H7 (cell line): Measurements from ENCODE around the gene RABAC1. TPM values are rescaled to one million over a fixed set of nuclear protein-coding genes. Genes with fewer than 3 reads are reported as not detected.

Experiments
- DNase-seq: peaks from one replicate; pipeline ENCODE4 v3.0.0; 2012
- H3K27me3 ChIP-seq: 2 replicates; pipeline ENCODE4 v1.6.0; 2011; ENCODE audit warnings: mild to moderate bottlenecking, low read length; ENCODE audit not compliant: control insufficient read depth, insufficient read depth
- H3K36me3 ChIP-seq: replicated peaks from 2 replicates; pipeline ENCODE4 v1.5.1; 2011; ENCODE audit warnings: low read length; ENCODE audit not compliant: control insufficient read depth, insufficient read depth
- H3K4me3 ChIP-seq: 2 replicates; pipeline ENCODE4 v1.5.1; 2011; ENCODE audit warnings: low read depth, mild to moderate bottlenecking, control low read depth, low read length, moderate library complexity; ENCODE audit not compliant: insufficient read depth
- total RNA-seq: library from RNA; depleted of rRNA; stranded (reverse); fragments of >200 nt; shearing (Covaris generic); gene quantifications from 2 replicates; pipeline ENCODE4 v1.2.3, GENCODE V29; 2014

The RABAC1 gene
- total RNA-seq, 1 experiment from 2014 or later: 163 TPM

GRCh38 chr19:41932259-41932719 is 26.8 kb downstream of the RABAC1 start:
- H3K27me3 ChIP-seq: peaks cover 93% of the 10 kb centered on the region
- no peak overlapping the region for H3K4me3 ChIP-seq
- H3K36me3 ChIP-seq: no peaks in the 10 kb centered on the region
- peak; percentile 73 for DNase-seq

- no peaks in the 10 kb centered on the region for H3K36me3 ChIP-seq
- peak; percentile 88 for DNase-seq
- H3K27me3 ChIP-seq: peaks cover 94% of the 10 kb centered on the region
- no peak overlapping the region for H3K4me3 ChIP-seq
Measured at GRCh38 chr19:41930926-41931592, 28.1 kb downstream of the RABAC1 start.

- Histone ChIP-seq H3K36me3 (no peaks in the 10 kb centered on the region), H3K27me3 (peaks cover 97% of the 10 kb centered on the region), H3K4me3 (no peak overlapping the region)
- DNase-seq: peak; percentile 43
Measured at GRCh38 chr19:41930322-41930722, 28.8 kb downstream of the RABAC1 start.

GRCh38 chr19:41929536-41930071 is 29.5 kb downstream of the RABAC1 start:
- Histone ChIP-seq H3K36me3 (no peaks in the 10 kb centered on the region), H3K4me3 (no peak overlapping the region), H3K27me3 (peaks cover 98% of the 10 kb centered on the region)
- peak; percentile 76 for DNase-seq

- Histone ChIP-seq H3K36me3 (no peaks in the 10 kb centered on the region), H3K4me3 (peak overlapping the region; percentile 4; the same call in 1 of the 2 replicates), H3K27me3 (peaks cover 100% of the 10 kb centered on the region)
- peak; percentile 74 for DNase-seq
Measured at GRCh38 chr19:41928754-41929535, 30.2 kb downstream of the RABAC1 start.

DNA sequence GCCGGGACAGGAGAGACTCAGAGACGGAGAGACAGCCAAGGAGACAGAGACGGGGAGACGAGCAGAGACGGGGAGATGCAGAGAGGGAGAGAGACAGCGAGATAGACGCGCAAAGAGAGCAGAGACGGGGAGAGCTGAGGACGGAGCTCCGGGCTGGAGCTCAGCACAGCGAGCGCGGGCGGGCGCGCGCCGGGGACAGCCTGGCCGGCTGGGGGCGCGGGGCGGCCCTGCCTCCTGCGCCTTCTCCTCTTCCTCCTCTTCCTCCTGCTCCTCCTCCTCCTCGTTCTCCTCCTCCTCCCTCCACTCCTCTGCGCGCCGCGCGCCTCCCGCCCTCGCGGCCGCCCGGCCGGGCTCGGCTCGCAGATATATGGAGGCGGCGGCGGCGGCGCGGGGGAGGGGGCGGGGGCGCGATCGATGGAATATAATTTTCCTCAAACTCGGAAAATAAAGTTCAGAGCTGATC is 30.9 kb downstream of the RABAC1 start, which contains the start of gene ERFL:
Gene ERFL, minus strand, starts transcription at position 229 of the 463 bp plus-strand sequence. CDS start 15,530 bp downstream, outside the sequence.
- DNase-seq: peak; percentile 86
- Histone ChIP-seq H3K27me3 (peaks cover 97% of the 10 kb centered on the region), H3K4me3 (peak within 1 kb of the TSS; percentile 50)

DNA sequence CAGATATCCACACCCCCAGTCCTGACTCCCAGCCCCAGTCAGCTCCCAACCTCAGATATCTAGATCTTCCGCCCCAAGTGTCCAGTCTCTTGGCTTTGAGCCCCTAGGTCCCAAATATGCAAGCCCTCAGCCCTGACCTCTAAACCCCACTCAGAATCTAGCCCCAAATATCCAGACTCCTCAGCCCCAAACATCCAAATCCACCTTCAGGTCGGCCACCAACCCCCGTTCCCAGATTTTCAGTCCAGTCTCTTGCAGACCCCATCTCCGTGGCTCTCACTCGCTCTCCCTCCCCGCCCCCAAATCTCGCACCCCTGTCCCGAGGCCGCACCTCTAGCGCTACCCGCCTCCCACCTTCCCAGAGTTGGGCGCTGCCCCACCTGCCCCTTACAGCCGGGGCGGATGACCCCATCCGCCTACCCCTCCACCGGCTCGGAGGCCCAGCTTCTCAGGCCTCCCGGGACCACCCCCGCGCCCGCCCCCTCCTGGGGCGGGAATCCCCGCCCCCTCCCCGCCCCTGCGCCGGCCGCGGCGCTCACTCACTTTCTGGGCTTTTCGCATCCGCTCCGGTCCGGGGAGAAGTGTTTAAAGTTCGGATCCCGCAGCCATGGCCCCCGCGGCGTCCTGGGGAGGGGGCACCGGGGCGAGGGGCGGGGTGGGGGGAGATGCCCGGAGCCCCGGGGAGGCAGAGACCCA is 31.5 kb downstream of the RABAC1 start:
- Histone ChIP-seq H3K36me3 (no peaks in the 10 kb centered on the region), H3K4me3 (peak overlapping the region; percentile 50), H3K27me3 (peaks cover 97% of the 10 kb centered on the region)
- DNase-seq: peak; percentile 95

More for the DNA sequence above, 30.9 kb downstream of the RABAC1 start, which contains the start of gene ERFL:
- no peaks in the 10 kb centered on the region for H3K36me3 ChIP-seq

DNA sequence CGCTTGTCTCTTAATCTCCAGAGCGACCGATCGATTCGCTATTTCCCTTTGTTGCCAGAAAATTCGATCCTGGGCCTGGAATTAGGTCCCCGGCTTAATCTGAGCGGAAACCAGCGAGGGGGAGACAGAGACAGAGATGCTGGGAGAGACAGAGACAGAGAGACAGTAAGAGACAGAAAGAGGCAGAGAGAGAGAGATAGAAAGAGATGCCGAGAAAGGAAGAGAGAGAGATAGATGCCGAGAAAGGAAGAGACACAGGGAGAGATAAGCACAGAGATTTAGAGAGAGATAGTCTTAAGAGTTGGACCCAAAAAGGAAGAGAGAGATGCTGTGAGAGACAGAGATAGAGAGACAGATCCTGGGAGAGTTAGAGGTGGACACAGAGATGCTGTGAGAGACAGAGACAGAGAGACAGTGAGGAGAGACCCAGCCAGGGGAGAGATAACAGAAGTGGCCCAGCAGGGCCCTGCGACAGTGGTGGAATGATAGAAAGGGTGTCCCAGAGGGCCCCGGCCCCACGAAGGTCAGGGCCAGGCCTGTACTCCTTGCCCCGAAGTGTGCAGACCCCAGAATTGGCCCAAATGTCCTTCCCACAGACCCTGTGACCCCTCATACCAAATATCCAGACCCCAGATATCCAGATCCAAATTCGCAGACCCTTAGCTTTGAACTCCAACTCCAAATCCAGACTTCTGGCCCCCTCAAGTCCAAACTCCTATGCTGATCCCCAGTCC is 32.2 kb downstream of the RABAC1 start:
- Histone ChIP-seq H3K36me3 (no peaks in the 10 kb centered on the region), H3K4me3 (no peak overlapping the region), H3K27me3 (peaks cover 97% of the 10 kb centered on the region)
- no peak for DNase-seq

GRCh38 chr19:41926028-41926762 is 32.9 kb downstream of the RABAC1 start:
- Histone ChIP-seq H3K36me3 (no peaks in the 10 kb centered on the region), H3K27me3 (peaks cover 97% of the 10 kb centered on the region), H3K4me3 (no peak overlapping the region)
- DNase-seq: peak; percentile 71

DNA sequence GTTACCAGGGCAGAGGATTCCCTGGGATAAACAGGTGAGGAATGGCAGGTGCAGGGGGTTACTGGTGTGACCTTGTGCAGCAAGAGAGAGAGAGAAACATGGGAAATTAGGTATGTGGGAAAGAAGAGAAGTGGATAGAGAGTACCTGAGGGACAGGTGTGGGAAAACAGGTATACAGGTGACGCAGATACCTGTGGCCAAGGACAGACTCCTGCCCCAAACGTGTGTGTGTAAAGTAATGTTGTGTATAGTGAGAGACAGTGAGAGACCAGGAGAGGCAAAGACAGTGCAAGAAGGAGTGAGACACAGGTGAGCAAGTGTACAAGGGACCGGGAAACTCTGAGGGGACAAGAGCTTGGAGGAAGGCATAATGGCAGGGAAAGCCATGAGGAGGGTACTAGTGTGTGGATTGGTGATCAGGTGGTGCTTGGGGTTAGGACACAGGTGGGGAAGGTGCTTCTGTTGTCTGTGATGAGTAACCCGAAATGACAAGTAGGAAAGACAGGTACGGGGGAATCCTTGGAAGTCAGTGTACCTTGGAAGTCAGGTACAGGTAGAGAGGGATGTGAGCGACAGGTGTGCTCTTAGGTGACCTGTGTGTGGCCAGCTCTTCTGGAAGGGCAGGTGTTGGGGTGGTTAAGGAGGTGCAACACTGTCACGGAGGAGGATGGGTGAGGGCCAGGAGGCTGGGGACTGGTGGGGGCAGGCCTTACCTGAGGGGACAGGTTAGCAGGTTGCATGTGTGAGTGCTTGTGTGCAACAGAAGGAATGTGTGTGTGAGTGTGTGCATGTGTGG is 33.7 kb downstream of the RABAC1 start:
- Histone ChIP-seq H3K36me3 (no peaks in the 10 kb centered on the region), H3K4me3 (no peak overlapping the region), H3K27me3 (peaks cover 97% of the 10 kb centered on the region)
- DNase-seq: no peak

- DNase-seq: no peak
- no peak overlapping the region for H3K4me3 ChIP-seq
- H3K36me3 ChIP-seq: no peaks in the 10 kb centered on the region
- peaks cover 96% of the 10 kb centered on the region for H3K27me3 ChIP-seq
Measured at GRCh38 chr19:41924151-41925145, 34.7 kb downstream of the RABAC1 start.
